ENCODE measurements around the gene CALM1. TPM values are rescaled to one million over a fixed set of nuclear protein-coding genes. Genes with fewer than 3 reads are reported as not detected.

CALM1 gene
- total RNA-seq, 1 donor from 2014 or later, result 549 TPM

GRCh38 chr14:90440592-90440991 lies 43.8 kb downstream of the CALM1 start:
- no peak for DNase-seq (ENCODE audit: low spot score)

DNA sequence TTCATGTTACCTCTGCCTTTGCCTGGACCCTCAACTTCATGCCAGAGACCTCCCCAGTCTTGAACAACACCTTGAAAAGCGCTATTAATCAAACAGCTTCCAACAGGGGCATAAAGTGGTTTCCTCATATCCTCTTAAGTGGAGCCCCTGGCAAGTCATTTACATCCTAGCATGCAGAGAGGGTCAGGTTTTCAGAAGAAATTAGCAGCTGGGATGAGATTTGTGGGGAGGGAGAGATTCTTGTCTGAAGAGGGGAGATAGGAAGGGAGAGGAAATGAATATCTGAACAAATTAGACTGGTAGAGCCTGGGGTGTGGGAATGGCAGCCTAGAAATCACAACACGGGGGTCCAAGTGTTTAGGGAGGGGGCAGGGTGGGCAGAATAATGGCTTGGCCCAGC lies 45.6 kb downstream of the CALM1 start:
- DNase-seq (ENCODE audit: low spot score), result no peak

DNA sequence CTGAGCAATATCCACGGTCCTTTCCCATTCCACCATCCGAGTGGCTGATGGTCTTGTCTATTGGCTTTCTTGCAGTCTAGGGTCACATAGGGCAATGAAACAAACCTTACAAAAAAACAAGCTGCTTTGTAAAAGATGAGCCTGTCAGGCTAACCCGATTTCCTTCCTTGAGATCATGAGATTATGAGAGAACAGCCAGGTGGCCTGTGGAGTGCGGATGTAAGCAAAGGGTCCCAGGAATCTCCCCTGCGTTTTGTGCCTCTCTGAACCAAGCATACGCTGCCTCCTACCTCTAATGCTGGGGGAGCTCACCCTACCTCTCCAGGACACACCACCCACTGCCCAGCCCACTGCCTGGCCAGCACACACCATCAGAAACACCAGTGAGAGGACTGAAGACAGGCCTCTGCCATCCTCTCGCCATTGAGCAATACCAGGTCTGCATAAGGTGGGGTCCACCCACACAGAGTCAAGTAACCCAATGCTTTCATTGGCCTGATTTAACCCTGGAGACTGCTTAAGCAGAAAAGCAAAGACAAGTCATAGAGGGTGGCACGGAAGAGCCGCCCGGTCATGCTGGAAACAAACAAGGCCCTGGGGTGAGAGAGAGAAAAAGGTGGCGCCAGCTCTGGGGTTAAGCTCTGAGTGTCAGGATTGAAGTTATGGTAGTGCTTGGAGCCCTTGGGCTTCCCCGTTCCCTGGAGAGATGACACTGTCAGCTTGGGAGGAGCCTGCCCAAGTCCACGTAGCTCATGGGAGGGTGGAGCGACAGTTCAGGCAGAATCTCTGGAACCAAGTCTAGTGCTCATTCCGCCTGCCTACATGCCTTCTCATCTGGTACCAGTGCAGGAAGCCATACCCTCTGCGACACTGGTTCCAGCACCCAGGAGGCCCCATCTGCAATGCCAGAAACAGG lies 46.6 kb downstream of the CALM1 start:
- no peak for DNase-seq (ENCODE audit: low spot score)

DNA sequence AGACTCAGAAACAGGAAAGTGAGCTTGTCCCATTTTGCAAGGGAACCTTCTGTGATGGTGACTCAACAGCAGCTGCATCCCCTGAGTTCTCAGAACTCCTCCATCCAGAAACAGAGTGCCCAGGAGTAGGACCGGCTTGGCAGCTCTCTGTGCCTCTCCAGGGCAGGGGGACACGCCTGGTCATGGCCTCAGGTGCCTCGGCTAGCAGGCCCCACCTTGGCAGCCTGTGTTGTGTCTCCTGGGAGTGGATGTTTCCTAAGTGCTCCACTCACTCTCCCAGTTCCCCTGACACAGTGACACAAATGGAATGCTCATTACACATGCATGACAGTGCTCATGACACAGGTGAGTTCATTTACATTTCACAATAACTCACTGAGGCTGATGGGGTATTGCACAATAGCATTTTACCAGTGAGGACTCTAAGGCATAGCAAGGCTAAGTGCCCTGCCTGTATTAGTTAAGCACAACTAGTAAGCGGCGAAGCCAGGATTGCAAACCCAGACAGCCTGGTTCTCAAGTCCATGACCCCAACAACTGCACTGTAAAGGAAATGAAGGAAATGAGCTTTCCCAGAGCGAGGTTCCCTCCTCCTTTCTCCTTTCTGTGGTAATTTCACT lies 47.4 kb downstream of the CALM1 start:
- no peak for DNase-seq (ENCODE audit: low spot score)

GRCh38 chr14:90445011-90445410 lies 48.2 kb downstream of the CALM1 start:
- DNase-seq (ENCODE audit: low spot score), result no peak

DNA sequence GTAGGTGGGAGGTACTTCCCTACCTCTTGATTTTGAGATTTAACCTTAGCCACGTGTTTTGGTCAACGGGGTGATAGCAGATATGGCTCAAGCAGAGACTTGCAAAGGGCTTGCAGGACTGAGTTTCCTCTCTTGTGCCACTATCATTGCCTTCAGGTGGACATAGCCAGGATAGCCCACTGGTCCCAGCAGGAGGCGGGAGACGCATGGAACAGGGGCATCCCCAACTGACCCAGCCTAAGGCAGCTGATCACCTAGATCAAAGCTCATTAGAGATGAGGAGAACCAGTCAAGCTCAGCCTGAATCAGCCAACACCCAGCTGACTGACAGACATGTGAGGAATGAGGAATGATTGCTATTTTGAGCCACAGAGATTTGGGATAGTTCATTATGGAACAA lies 49.6 kb downstream of the CALM1 start:
- DNase-seq (ENCODE audit: low spot score), result peak; percentile 60

- DNase-seq (ENCODE audit: low spot score), result no peak
These were observed 51.1 kb downstream of the CALM1 start for GRCh38 chr14:90447720-90448497.

DNA sequence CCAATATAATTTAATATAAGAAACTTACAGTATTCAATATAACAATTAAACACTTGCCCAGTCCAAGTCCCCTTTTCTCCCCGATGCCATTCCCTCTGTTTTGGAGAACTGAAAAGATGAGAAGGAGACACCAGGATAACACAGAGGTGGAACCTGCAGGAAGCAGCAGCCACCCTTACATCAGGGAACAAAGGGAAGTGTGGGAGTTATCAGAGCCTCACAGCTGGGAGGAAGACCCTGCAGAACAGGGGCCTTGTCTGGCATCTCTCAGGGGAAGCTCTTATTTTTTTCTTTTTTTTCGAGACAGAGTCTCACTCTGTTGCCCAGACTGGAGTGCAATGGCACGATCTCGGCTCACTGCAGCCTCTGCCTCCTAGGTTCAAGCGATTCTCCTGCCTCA lies 52.6 kb downstream of the CALM1 start:
- DNase-seq (ENCODE audit: low spot score), result peak; percentile 41

DNA sequence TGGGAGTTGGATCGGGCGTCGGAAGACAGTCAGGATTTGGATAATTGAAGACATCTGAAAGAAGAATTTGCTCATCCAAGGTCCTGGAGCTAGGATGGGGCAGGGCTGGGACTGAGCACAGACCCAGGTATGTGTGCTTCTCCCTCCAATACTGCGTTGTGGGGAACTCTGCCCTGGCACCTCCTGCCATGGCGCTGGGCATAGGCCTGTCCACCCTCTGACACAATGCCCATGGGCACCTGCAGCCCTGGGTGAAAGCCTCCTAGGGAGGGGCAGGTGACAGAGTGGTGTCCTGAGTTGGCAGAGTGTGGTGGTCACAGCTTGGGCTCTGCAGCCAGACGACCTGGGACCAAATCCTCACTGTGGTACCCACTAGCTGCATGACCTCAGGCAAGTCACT lies 53.3 kb downstream of the CALM1 start:
- peak; percentile 55 for DNase-seq (ENCODE audit: low spot score)

- no peak for DNase-seq (ENCODE audit: low spot score)
These were observed 53.8 kb downstream of the CALM1 start for GRCh38 chr14:90450667-90451066.

DNA sequence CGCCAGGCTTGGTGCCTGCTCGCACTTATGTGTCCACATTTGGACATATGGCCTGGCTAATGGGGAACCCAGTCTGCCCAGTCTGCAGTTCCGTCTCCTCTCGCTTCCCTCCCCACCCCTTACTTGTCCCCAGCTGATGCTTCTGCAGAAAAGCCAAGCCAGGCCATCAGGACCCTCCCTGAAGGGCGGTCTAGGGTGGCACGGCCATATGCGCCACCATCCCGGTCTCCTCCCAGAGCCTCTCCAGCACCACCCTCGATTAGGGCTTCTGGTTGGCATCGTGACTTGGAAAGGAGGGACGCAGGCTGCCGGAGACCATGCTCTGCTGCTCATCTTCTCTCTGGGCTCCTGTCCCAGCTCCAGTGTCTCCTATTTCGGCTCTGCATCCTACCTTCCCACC lies 54.6 kb downstream of the CALM1 start:
- no peak for DNase-seq (ENCODE audit: low spot score)

- no peak for DNase-seq (ENCODE audit: low spot score)
These were observed 55.1 kb downstream of the CALM1 start for GRCh38 chr14:90451961-90452360.

GRCh38 chr14:90452366-90452765 lies 55.5 kb downstream of the CALM1 start:
- DNase-seq (ENCODE audit: low spot score), result no peak

DNA sequence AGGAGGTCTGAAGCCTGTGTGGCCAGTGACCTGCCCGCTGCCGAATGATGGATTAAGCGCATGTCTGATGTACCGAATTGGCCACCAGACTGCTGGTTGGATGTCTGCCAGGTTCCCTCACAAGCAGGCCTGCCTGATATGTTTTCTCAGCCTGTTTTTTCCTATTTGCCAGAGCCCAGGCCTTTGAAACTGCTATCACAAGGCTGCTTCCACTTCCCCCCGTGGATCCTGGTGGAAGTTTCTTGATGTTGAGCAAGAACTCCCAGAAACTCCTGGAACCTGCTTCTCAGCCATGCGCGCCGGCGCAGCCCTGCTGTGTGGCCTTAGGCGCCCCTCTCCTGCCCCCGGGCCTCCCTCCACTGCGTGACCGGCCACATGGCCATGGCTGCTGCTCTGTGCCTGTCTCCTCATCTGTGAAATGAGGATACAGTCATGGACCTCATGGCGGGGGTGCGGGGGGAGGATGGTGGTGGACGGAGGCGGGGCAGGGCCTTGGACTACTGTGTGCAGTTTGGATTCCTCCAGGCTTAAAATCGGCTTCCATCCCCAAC lies 56.6 kb downstream of the CALM1 start:
- no peak for DNase-seq (ENCODE audit: low spot score)

GRCh38 chr14:90454041-90455000 lies 57.5 kb downstream of the CALM1 start:
- DNase-seq (ENCODE audit: low spot score), result no peak

DNA sequence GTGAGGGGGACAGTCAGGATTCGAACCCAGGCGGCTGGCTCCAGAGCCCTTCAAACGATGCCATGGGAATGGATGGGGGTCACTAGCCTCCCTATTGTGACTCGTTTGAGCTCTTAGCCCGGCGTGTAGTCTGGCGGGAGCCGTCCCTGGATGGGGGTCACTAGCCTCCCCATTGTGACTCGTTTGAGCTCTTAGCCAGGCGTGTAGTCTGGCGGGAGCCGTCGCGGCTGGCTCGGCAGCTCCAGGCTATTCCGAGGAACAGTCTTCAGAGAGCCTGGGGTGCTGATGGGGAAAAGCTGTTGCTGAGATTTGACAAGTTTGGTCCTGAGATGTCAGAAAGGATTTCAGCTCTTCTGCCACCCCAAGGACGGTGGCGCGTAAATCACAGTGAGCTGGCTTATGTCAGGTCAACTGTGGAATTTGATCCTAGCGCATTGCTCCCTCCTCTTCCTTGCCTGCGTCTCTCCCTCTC lies 58.3 kb downstream of the CALM1 start:
- DNase-seq (ENCODE audit: low spot score), result no peak

GRCh38 chr14:90456551-90456950 lies 59.7 kb downstream of the CALM1 start:
- no peak for DNase-seq (ENCODE audit: low spot score)

GRCh38 chr14:90457186-90457585 lies 60.4 kb downstream of the CALM1 start:
- no peak for DNase-seq (ENCODE audit: low spot score)

Measured in mesenteric fat pad (tissue), 1 donor.